HG03066 (cell line): ENCODE data around the gene CCDC14.
"Not testable (repeated sequence)": the region's sequence is repeated elsewhere in the genome, so short reads cannot be mapped to it uniquely, and the experiment has no call there.

Experiments
- ATAC-seq: cut with Tn5 transposase; IDR thresholded peaks from one replicate; pipeline ENCODE4 v1.9.1; 2021; ENCODE audit warnings: low read depth; ENCODE audit not compliant: unreplicated experiment

CCDC14 gene

DNA sequence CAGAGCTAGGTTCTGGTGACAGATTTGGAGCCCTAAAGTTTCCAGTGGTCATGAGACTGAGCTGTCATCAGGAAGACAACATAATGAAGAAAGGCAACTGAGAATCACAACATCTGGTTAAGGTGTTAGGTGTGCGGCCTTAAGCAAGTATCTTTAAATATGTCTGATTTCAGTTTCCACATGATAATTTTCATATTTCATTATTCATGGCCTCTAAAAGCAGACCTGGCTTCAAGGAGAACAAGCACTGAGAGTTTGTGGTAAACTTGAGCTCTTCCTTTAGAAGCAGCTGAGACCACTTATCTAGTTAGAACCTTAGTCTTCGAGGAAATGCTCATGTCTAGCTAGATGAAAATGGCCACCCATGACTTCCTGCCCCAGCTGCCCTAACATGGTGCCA lies 51.2 kb downstream of the CCDC14 start:
- peak; percentile 93 for ATAC-seq

- no peak for ATAC-seq
Measured at GRCh38 chr3:123907720-123908119, 53.3 kb downstream of the CCDC14 start.

DNA sequence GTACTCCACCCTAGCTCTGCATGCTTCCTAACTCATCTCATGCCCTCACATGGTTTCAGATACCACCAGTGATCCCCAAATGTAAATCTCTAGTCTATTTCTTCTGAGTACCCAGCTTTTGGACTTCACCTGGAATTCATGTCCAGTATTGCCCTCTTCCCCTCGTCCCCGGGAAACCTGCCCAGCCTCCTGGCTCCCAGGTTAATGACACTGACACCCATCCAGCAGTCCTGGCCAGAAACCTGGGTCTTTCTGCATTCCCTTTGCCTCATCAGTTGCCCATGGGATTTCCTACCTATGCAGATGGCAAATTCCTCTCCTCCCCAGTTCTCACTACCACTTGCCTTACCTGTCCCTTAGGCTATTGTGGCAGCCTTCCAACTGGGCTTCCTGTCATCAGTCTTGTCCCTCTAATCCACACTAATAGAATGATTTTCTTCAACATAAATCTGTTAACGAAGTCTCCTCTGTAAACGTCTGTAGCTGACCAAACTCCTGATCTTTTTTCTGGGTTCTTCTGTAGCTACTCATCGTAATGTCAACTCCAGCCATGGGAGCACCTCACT lies 61.6 kb downstream of the CCDC14 start:
- no peak for ATAC-seq

DNA sequence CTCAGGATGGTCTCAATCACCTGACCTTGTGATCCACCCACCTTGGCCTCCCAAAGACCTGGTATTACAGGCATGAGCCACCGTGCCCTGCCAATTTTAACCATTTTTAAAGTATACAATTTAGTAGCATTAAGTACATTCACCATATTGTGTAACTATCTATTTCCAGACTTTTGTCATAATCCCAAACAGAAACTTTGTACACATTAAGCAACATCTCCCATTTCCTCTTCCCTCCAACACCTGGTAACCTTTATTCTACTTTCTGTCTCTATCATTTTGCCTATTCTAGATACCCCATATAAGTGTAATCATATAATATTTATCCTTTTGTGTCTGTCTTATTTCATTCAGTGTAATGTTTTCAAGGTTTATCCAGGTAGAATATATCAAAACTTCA lies 68.0 kb downstream of the CCDC14 start:
- no peak for ATAC-seq

GRCh38 chr3:123892195-123892594 lies 68.8 kb downstream of the CCDC14 start:
- no peak for ATAC-seq

DNA sequence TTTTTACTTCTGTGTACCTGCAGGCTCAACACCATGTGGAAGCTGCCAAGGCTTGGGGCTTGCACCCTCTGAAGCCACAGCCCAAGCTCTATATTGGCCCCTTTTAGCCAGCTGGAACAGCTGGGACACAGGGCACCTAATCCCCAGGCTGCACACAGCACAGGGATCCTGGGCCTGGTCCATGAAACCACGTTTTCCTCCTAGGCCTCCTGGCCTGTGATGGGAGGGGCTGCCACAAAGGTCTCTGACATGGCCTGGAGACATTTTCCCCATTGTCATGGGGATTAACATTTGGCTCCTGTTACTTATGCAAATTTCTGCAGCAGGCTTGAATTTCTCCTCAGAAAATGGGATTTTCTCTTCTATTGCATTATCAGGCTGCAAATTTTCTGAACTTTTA lies 70.0 kb downstream of the CCDC14 start:
- not testable (repeated sequence) for ATAC-seq

GRCh38 chr3:123890162-123890561 lies 70.9 kb downstream of the CCDC14 start:
- not testable (repeated sequence) for ATAC-seq

- no peak for ATAC-seq
Measured at GRCh38 chr3:123884993-123885392, 76.0 kb downstream of the CCDC14 start.

DNA sequence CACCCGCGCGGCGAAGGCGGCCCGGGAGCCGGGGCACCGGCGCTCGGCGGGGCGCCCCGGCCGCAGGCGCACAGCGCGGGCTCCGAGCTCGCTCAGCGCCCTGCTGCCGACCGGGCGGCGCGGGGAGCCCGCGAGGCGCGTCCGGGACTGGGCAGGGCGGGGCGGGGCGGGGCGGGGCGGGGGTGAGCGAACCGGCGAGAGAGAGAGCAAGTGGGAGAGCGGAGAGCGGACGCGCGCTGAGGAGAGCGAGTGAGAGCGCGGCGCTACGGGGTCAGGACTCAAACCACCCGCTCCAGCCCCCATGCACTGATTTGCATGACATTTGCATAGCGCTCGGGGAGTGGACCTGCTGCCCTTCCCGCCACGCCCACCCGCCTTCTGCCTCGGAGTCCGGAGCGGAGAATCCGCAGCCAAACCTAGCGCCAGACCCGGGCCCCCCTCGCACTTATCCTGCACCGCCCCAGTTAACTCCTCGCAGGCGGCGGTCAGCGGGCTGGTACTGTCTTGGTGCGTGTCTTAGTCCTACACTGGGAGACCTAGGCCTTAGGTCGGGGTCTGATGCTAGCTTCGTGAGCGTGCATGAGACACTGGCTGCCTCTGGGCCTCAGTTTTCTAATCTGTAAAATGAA lies 76.7 kb downstream of the CCDC14 start, which contains the start of gene MYLK:
Gene MYLK (minus strand): TSS at position 130 of the 629 bp plus-strand sequence. CDS start 90,491 bp downstream, outside the sequence.
- no peak for ATAC-seq

GRCh38 chr3:123883701-123884202 lies 77.3 kb downstream of the CCDC14 start:
- no peak for ATAC-seq

GRCh38 chr3:123883111-123883510 lies 77.9 kb downstream of the CCDC14 start:
- ATAC-seq: no peak

GRCh38 chr3:123881771-123882170 lies 79.3 kb downstream of the CCDC14 start:
- ATAC-seq: no peak

DNA sequence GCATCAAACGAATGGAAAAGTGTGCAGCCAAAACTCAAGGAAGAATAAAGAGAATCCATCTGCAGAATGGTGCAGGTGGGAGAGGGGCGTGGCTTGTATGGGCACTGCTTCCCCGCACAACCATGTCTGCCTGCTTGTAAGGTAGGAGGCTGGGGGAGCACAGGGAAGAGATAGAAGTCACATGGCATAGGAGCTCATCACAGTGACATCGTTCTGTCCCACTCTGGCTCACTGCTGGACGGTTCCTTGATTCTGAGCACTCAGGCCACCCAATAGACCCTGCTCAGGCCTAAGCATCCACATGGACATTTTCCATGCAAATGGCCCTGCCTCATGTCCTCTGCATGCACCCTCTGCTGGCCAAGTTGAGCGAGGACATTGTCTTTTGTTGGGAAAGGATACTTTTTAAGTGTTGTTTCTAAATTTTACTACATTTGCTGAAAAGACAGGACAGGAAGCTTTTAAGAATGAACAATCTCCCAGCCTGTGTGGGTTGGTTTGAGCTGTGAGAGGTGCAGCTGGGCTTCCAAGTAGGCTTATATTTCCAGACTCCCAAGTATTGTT lies 79.9 kb downstream of the CCDC14 start:
- ATAC-seq: no peak

DNA sequence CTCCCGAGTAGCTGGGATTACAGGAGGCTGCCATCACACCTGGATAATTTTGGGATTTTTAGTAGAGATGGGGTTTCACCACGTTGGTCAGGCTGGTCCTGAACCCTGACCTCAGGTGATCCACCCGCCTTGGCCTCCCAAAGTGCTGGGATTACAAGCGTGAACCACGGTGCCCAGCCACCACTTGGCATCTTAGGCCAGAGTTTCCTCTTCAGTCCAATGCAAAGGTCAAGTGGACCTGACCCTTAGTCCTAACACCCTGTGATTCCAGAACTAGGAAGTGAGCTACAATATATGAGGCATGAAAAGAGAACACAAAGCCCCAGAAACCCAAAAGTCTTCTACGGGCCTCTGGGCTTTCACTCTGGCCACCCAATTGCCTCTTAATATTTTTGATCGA lies 82.2 kb downstream of the CCDC14 start:
- no peak for ATAC-seq

DNA sequence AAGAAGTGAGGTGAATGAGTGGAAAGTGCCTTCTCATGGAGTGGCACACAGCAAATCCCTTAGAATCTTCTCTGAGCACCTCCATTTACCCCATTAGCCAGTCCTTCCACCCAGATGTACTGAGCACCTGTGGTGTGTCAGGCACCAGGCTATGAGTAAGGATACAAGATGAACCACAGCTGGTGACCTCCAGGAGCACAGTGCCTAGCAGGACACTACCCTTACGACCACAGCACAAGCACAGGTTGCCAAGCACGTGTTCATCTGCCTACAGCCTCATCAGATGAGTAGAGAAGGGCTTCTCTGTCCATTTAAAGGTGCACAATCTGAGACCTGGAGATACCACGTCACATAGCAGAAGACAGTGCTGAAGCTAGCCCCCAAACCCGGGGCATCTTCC lies 83.1 kb downstream of the CCDC14 start:
- ATAC-seq: no peak

DNA sequence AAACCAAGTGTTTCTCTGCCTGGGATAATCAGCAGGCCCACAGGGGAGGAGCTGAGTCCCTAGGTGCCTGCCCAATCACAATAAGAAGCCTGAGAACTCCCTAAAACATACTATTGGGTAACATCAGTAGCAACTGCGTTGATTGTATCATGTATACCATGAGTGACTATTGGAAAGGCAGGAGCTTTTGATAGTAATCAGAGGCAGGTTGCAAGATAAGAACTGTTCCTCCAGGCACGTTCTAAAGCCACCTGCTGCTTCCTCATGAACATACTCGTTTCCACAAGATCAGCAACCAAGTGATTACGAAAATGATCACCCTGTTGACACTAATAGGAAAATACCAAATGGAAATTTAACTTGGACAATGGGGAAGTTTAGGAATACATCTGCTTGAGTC lies 83.6 kb downstream of the CCDC14 start:
- ATAC-seq: no peak

GRCh38 chr3:123876858-123877257 lies 84.2 kb downstream of the CCDC14 start:
- no peak for ATAC-seq

- no peak for ATAC-seq
Measured at GRCh38 chr3:123872621-123873020, 88.4 kb downstream of the CCDC14 start.

DNA sequence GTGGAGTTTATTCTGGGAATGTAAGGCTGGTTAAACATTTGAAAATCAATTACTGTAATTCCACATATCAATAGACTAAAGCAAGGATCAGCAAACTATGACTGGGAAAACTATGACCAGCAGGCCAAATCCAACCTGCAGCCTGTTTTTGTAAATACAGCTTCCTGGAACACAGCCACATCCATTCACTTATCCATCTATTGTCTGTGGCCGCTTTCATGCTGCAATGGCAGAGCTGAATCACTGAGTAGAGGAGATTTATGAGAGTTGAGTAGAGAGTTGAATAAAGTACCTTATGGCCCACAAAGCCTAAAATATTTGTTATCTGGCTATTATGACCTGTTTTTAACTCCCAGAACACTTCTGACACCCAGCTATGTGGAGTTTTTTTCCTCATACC lies 89.1 kb downstream of the CCDC14 start:
- no peak for ATAC-seq

DNA sequence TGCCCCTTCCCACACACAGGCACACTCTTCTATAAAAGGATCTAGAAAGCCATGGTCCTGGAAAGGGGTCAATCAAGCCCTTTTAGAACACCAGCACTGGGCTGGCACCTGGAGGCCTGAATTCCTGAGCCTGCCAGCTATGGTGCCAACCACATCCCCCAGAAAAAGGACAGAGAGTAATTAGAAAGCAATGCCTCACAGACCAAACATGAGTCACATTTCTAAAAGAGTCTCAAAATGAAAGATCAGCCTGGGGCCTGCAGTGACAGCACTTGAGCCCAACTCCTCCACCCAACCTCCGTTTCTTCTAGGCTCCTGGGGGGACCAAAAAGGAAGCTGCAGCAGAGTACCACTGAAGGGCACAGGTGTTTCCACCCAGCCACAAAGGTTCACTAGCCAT lies 91.0 kb downstream of the CCDC14 start:
- ATAC-seq: no peak

GRCh38 chr3:123869165-123869564 lies 91.9 kb downstream of the CCDC14 start:
- ATAC-seq: no peak

- ATAC-seq: no peak
Measured at GRCh38 chr3:123864706-123865105, 96.3 kb downstream of the CCDC14 start.
